ENCODE data around the gene SLC28A1. TPM values are rescaled to one million over a fixed set of nuclear protein-coding genes. Genes with fewer than 3 reads are reported as not detected.

The SLC28A1 gene
- total RNA-seq, 3 donors from 2014 or later (not counting 1 experiment from before 2014, with no cell fraction given), result not detected

DNA sequence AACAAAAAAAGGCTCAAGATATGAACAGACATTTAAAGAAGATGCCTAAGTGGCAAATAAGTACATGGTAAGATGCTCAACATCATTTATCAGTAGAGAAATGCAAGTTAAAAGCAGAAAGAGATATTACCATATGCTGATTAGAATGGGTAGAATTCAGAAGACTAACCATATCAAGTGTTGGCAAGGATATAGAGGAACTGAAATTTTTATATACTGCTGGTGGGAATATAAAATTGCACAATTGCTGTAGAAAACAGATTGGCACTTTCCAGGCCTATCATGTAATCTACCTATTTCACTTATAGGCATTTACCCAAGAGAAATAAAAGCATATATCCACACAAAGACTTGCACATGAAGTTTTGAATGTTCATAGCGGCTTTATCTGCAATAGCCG lies 17.1 kb downstream of the SLC28A1 start:
- no peak overlapping the region for H3K27ac ChIP-seq (ENCODE audit: low read length)
- intact Hi-C loops (cut with micrococcal nuclease), result no loop called here
- H3K4me1 ChIP-seq (ENCODE audit: control insufficient read depth, insufficient read depth, low read length), result no peaks in the 10 kb centered on the region
- H3K36me3 ChIP-seq (ENCODE audit: control insufficient read depth, insufficient read depth, low read length), result no peaks in the 10 kb centered on the region
- H3K27me3 Mint-ChIP-seq (ENCODE audit: low read depth in 2 of 2), result peaks cover 10 to 14% of the 10 kb centered on the region in 2 donors
- no peak overlapping the region for H3K4me3 Mint-ChIP-seq
- no peak overlapping the region for H3K4me3 ChIP-seq (ENCODE audit: low read length)
- no peaks in the 10 kb centered on the region for H3K9me3 ChIP-seq (ENCODE audit: control insufficient read depth, insufficient read depth, low read length)
- H3K27me3 ChIP-seq (ENCODE audit: control insufficient read depth, insufficient read depth, low read length), result no peaks in the 10 kb centered on the region
- ATAC-seq (no peak), DNase-seq (no peak)
- H3K36me3 Mint-ChIP-seq, result no peaks in the 10 kb centered on the region
- no CpG with 5 or more reads among the region's 2 CpGs for WGBS (ENCODE audit: insufficient coverage)
- H3K4me1 Mint-ChIP-seq, result no peaks in the 10 kb centered on the region
- H3K9me3 Mint-ChIP-seq, result no peaks in the 10 kb centered on the region
- H3K27ac Mint-ChIP-seq, result no peak overlapping the region
- TF ChIP-seq, protein P1, sequence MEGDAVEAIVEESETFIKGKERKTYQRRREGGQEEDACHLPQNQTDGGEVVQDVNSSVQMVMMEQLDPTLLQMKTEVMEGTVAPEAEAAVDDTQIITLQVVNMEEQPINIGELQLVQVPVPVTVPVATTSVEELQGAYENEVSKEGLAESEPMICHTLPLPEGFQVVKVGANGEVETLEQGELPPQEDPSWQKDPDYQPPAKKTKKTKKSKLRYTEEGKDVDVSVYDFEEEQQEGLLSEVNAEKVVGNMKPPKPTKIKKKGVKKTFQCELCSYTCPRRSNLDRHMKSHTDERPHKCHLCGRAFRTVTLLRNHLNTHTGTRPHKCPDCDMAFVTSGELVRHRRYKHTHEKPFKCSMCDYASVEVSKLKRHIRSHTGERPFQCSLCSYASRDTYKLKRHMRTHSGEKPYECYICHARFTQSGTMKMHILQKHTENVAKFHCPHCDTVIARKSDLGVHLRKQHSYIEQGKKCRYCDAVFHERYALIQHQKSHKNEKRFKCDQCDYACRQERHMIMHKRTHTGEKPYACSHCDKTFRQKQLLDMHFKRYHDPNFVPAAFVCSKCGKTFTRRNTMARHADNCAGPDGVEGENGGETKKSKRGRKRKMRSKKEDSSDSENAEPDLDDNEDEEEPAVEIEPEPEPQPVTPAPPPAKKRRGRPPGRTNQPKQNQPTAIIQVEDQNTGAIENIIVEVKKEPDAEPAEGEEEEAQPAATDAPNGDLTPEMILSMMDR (IDR thresholded peaks at IDR 0.05), result no peak

DNA sequence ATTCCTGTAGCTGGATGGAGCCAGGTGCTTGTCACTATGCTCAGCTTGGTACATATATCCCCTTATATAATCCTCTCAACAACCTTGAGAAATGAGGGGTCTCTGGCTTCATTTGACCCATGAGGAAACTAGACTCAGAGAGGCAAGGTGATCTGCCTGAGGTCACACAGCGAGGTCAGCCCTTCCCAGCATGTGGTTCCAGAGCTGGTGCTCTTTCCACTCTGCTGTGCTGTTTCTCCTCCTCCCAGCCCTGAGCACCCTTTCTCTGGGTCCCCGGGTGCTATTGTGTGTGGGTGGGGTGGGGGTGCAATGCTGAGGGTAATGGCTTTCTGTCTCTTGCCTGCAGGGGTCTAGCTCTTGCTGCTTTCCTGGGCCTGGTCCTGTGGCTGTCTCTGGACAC lies 19.3 kb downstream of the SLC28A1 start:
- H3K4me1 ChIP-seq (ENCODE audit: control insufficient read depth, insufficient read depth, low read length), result no peaks in the 10 kb centered on the region
- no peak overlapping the region for H3K27ac Mint-ChIP-seq
- TF ChIP-seq, protein P1 (IDR thresholded peaks at IDR 0.05), result no peak
- H3K4me3 ChIP-seq (ENCODE audit: low read length), result no peak overlapping the region
- no peaks in the 10 kb centered on the region for H3K36me3 Mint-ChIP-seq
- DNase-seq (no peak), ATAC-seq (no peak)
- intact Hi-C loops (cut with micrococcal nuclease), result no loop called here
- no peak overlapping the region for H3K27ac ChIP-seq (ENCODE audit: low read length)
- H3K4me3 Mint-ChIP-seq, result no peak overlapping the region
- no peaks in the 10 kb centered on the region for H3K36me3 ChIP-seq (ENCODE audit: control insufficient read depth, insufficient read depth, low read length)
- H3K9me3 Mint-ChIP-seq, result no peaks in the 10 kb centered on the region
- no peaks in the 10 kb centered on the region for H3K27me3 ChIP-seq (ENCODE audit: control insufficient read depth, insufficient read depth, low read length)
- 80% methylated on average over 2 of the region's 2 CpGs for WGBS (ENCODE audit: insufficient coverage)
- no peaks in the 10 kb centered on the region for H3K9me3 ChIP-seq (ENCODE audit: control insufficient read depth, insufficient read depth, low read length)
- H3K4me1 Mint-ChIP-seq, result no peaks in the 10 kb centered on the region
- peaks cover 8 to 10% of the 10 kb centered on the region in 2 donors for H3K27me3 Mint-ChIP-seq (ENCODE audit: low read depth in 2 of 2)

DNA sequence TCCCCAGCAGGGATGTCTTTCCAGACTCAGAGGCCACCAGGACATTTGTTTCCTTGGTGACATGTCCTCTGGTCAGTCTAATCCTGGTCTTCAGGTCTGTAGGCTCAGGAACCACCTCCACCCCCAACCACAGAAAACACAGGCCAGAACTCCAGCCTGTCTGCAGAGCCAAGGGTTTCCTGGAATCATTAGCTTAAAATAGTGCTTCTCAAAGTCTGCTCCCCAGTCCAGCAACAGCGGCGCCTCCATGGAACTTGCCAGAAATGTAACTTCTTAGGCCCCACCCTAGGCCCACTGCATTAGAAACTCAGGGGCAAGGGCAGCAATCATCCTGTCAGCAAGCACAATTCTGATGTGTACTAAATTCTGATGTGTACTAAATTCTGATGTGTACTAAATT lies 20.0 kb downstream of the SLC28A1 start:
- no peaks in the 10 kb centered on the region for H3K9me3 ChIP-seq (ENCODE audit: control insufficient read depth, insufficient read depth, low read length)
- DNase-seq (no peak), ATAC-seq (no peak)
- Mint-ChIP-seq H3K36me3 (no peaks in the 10 kb centered on the region), H3K4me3 (no peak overlapping the region), H3K27me3 (ENCODE audit: low read depth in 2 of 2) (peaks cover 3% of the 10 kb centered on the region in 2 donors), H3K4me1 (no peaks in the 10 kb centered on the region), H3K9me3 (no peaks in the 10 kb centered on the region), H3K27ac (no peak overlapping the region)
- TF ChIP-seq, protein P1 (IDR thresholded peaks at IDR 0.05), result no peak
- no peak overlapping the region for H3K27ac ChIP-seq (ENCODE audit: low read length)
- WGBS (ENCODE audit: insufficient coverage), result 96% methylated on average over 2 of the region's 2 CpGs
- no peaks in the 10 kb centered on the region for H3K27me3 ChIP-seq (ENCODE audit: control insufficient read depth, insufficient read depth, low read length)
- H3K4me1 ChIP-seq (ENCODE audit: control insufficient read depth, insufficient read depth, low read length), result no peaks in the 10 kb centered on the region
- H3K4me3 ChIP-seq (ENCODE audit: low read length), result no peak overlapping the region
- H3K36me3 ChIP-seq (ENCODE audit: control insufficient read depth, insufficient read depth, low read length), result no peaks in the 10 kb centered on the region
- intact Hi-C loops (cut with micrococcal nuclease), result no loop called here
